Activated CD8-positive, alpha-beta T cell treated with anti-CD3 and anti-CD28 coated beads, Interleukin-2, amount 10 ng/mL, durations not matched to agents 7 days and 5 days (primary cell): ENCODE measurements around the gene DDHD1. TPM values are rescaled to one million over a fixed set of nuclear protein-coding genes. Genes with fewer than 3 reads are reported as not detected.

ENCODE experiments used
- ATAC-seq: fragments of 150-1000 bp; cut with Tn5 transposase; one replicate; pipeline ENCODE4 v1.10.0; 2021; ENCODE audit warnings: moderate library complexity
- CTCF ChIA-PET: fragments of 350-600 bp; sonication (Branson Sonifier 250); formaldehyde crosslinking; loops from one replicate; lab custom pipeline; 2021; ENCODE audit warnings: antibody characterized with exemption; lab: Charles Lee
- POLR2A ChIA-PET: fragments of 350-600 bp; sonication (Branson Sonifier 250); formaldehyde crosslinking; loops from one replicate; lab custom pipeline; 2021; ENCODE audit warnings: antibody characterized with exemption; lab: Charles Lee
- DNase-seq: peaks from one replicate; pipeline ENCODE4 v3.0.0-alpha.2; 2020
- H3K27ac Mint-ChIP-seq: one replicate; pipeline ENCODE4 v1.8.0; 2021; ENCODE audit warnings: mild to moderate bottlenecking, mixed read lengths
- H3K27me3 Mint-ChIP-seq: one replicate; pipeline ENCODE4 v1.8.0; 2021; ENCODE audit warnings: low read depth, mixed read lengths
- H3K36me3 Mint-ChIP-seq: one replicate; pipeline ENCODE4 v1.8.0; 2021; ENCODE audit warnings: low read depth, mixed read lengths
- H3K4me1 Mint-ChIP-seq: one replicate; pipeline ENCODE4 v1.8.0; 2021; ENCODE audit warnings: low read depth, mixed read lengths
- H3K4me3 Mint-ChIP-seq: one replicate; pipeline ENCODE4 v1.8.0; 2021; ENCODE audit warnings: mild to moderate bottlenecking, mixed read lengths
- H3K9me3 Mint-ChIP-seq: one replicate; pipeline ENCODE4 v1.8.0; 2022; ENCODE audit warnings: mixed read lengths; ENCODE audit not compliant: insufficient read depth
- total RNA-seq, 2 experiments: library from RNA; stranded (reverse); gene quantifications; one replicate each; pipeline ENCODE4 v1.2.3, GENCODE V29; 2021

DDHD1 gene
- total RNA-seq, 2 experiments from 2014 or later, result 51.8 to 56.8 TPM

GRCh38 chr14:53027562-53027961 is 125.6 kb downstream of the DDHD1 start:
- Mint-ChIP-seq H3K9me3 (peaks cover 11% of the 10 kb centered on the region), H3K27ac (peak overlapping the region; percentile 87), H3K4me3 (peak overlapping the region; percentile 53), H3K36me3 (peaks cover 49% of the 10 kb centered on the region), H3K27me3 (no peaks in the 10 kb centered on the region), H3K4me1 (peaks cover 60% of the 10 kb centered on the region)
- ChIA-PET CTCF (interaction anchor here (0.6 to 1.0 kb wide), 2 partner anchors 79 to 104 kb away, joined by 3 read pairs; no protein-coding TSS in a partner anchor), POLR2A (no interaction called here)
- peak; percentile 28 for DNase-seq
- peak; percentile 54 for ATAC-seq

GRCh38 chr14:53027041-53027440 is 126.1 kb downstream of the DDHD1 start:
- CTCF ChIA-PET, result interaction anchor here (0.6 to 1.0 kb wide), 2 partner anchors 78 to 104 kb away, joined by 3 read pairs; no protein-coding TSS in a partner anchor
- H3K36me3 Mint-ChIP-seq, result peaks cover 44% of the 10 kb centered on the region
- no peaks in the 10 kb centered on the region for H3K27me3 Mint-ChIP-seq

GRCh38 chr14:53023325-53023724 is 129.8 kb downstream of the DDHD1 start:
- ChIA-PET POLR2A (no interaction called here), CTCF (no interaction called here)
- Mint-ChIP-seq H3K36me3 (peaks cover 23% of the 10 kb centered on the region), H3K9me3 (no peaks in the 10 kb centered on the region), H3K4me1 (peaks cover 29% of the 10 kb centered on the region), H3K27ac (no peak overlapping the region), H3K27me3 (no peaks in the 10 kb centered on the region), H3K4me3 (no peak overlapping the region)
- ATAC-seq (no peak), DNase-seq (no peak)

More at GRCh38 chr14:53027041-53027440, 126.1 kb downstream of the DDHD1 start:
- no peak for DNase-seq
- Mint-ChIP-seq H3K9me3 (peaks cover 11% of the 10 kb centered on the region), H3K27ac (peak overlapping the region; percentile 87), H3K4me1 (peaks cover 58% of the 10 kb centered on the region), H3K4me3 (peak overlapping the region; percentile 53)
- no peak for ATAC-seq
- POLR2A ChIA-PET, result no interaction called here

GRCh38 chr14:53022593-53022992 is 130.5 kb downstream of the DDHD1 start:
- POLR2A ChIA-PET, result no interaction called here
- H3K27ac Mint-ChIP-seq, result no peak overlapping the region
- CTCF ChIA-PET, result no interaction called here

GRCh38 chr14:53020193-53020932 is 132.8 kb downstream of the DDHD1 start:
- H3K27ac Mint-ChIP-seq, result no peak overlapping the region
- POLR2A ChIA-PET, result no interaction called here
- DNase-seq, result no peak
- H3K36me3 Mint-ChIP-seq, result peaks cover 4% of the 10 kb centered on the region
- no peaks in the 10 kb centered on the region for H3K27me3 Mint-ChIP-seq
- CTCF ChIA-PET, result no interaction called here
- H3K4me3 Mint-ChIP-seq, result no peak overlapping the region
- ATAC-seq, result no peak
- H3K4me1 Mint-ChIP-seq, result peaks cover 6% of the 10 kb centered on the region
- no peaks in the 10 kb centered on the region for H3K9me3 Mint-ChIP-seq

More at GRCh38 chr14:53022593-53022992, 130.5 kb downstream of the DDHD1 start:
- Mint-ChIP-seq H3K4me3 (no peak overlapping the region), H3K4me1 (peaks cover 22% of the 10 kb centered on the region), H3K9me3 (no peaks in the 10 kb centered on the region), H3K36me3 (peaks cover 20% of the 10 kb centered on the region), H3K27me3 (no peaks in the 10 kb centered on the region)
- ATAC-seq, result no peak
- DNase-seq, result no peak

GRCh38 chr14:53019406-53019805 is 133.7 kb downstream of the DDHD1 start:
- ATAC-seq, result no peak
- CTCF ChIA-PET, result no interaction called here

GRCh38 chr14:53017837-53018236 is 135.3 kb downstream of the DDHD1 start:
- no peak for ATAC-seq
- no peaks in the 10 kb centered on the region for H3K9me3 Mint-ChIP-seq
- ChIA-PET CTCF (no interaction called here), POLR2A (no interaction called here)
- peaks cover 4% of the 10 kb centered on the region for H3K36me3 Mint-ChIP-seq
- H3K27ac Mint-ChIP-seq, result no peak overlapping the region
- H3K27me3 Mint-ChIP-seq, result peaks cover 5% of the 10 kb centered on the region
- H3K4me1 Mint-ChIP-seq, result no peaks in the 10 kb centered on the region
- H3K4me3 Mint-ChIP-seq, result no peak overlapping the region
- no peak for DNase-seq

More at GRCh38 chr14:53019406-53019805, 133.7 kb downstream of the DDHD1 start:
- no peaks in the 10 kb centered on the region for H3K9me3 Mint-ChIP-seq
- DNase-seq, result no peak
- POLR2A ChIA-PET, result no interaction called here
- H3K4me3 Mint-ChIP-seq, result no peak overlapping the region
- H3K36me3 Mint-ChIP-seq, result peaks cover 4% of the 10 kb centered on the region
- H3K27me3 Mint-ChIP-seq, result no peaks in the 10 kb centered on the region
- H3K4me1 Mint-ChIP-seq, result no peaks in the 10 kb centered on the region
- H3K27ac Mint-ChIP-seq, result no peak overlapping the region

GRCh38 chr14:53016919-53017318 is 136.2 kb downstream of the DDHD1 start:
- DNase-seq (no peak), ATAC-seq (no peak)
- no peaks in the 10 kb centered on the region for H3K9me3 Mint-ChIP-seq
- no peaks in the 10 kb centered on the region for H3K4me1 Mint-ChIP-seq
- ChIA-PET POLR2A (no interaction called here), CTCF (no interaction called here)
- peaks cover 5% of the 10 kb centered on the region for H3K27me3 Mint-ChIP-seq
- H3K36me3 Mint-ChIP-seq, result peaks cover 4% of the 10 kb centered on the region
- H3K27ac Mint-ChIP-seq, result no peak overlapping the region
- H3K4me3 Mint-ChIP-seq, result no peak overlapping the region

- Mint-ChIP-seq H3K27me3 (peaks cover 5% of the 10 kb centered on the region), H3K4me1 (no peaks in the 10 kb centered on the region), H3K9me3 (no peaks in the 10 kb centered on the region), H3K36me3 (peaks cover 4% of the 10 kb centered on the region), H3K27ac (no peak overlapping the region), H3K4me3 (no peak overlapping the region)
- no peak for ATAC-seq
- ChIA-PET CTCF (no interaction called here), POLR2A (no interaction called here)
- no peak for DNase-seq
Measured at GRCh38 chr14:53016491-53016890, 136.6 kb downstream of the DDHD1 start.

- H3K9me3 Mint-ChIP-seq, result no peaks in the 10 kb centered on the region
- DNase-seq (no peak), ATAC-seq (no peak)
- H3K4me1 Mint-ChIP-seq, result no peaks in the 10 kb centered on the region
- CTCF ChIA-PET, result no interaction called here
- H3K36me3 Mint-ChIP-seq, result no peaks in the 10 kb centered on the region
- H3K27ac Mint-ChIP-seq, result no peak overlapping the region
- no peak overlapping the region for H3K4me3 Mint-ChIP-seq
- peaks cover 7% of the 10 kb centered on the region for H3K27me3 Mint-ChIP-seq
- POLR2A ChIA-PET, result no interaction called here
Measured at GRCh38 chr14:53011053-53011462, 142.1 kb downstream of the DDHD1 start.

- Mint-ChIP-seq H3K27me3 (peaks cover 7% of the 10 kb centered on the region), H3K36me3 (no peaks in the 10 kb centered on the region), H3K9me3 (no peaks in the 10 kb centered on the region), H3K4me1 (no peaks in the 10 kb centered on the region), H3K4me3 (no peak overlapping the region), H3K27ac (no peak overlapping the region)
- ChIA-PET CTCF (no interaction called here), POLR2A (no interaction called here)
- ATAC-seq (no peak), DNase-seq (no peak)
Measured at GRCh38 chr14:53010193-53011040, 142.7 kb downstream of the DDHD1 start.
